Activated CD4-positive, alpha-beta T cell treated with anti-CD3 and anti-CD28 coated beads, Interleukin-2, amount 50 U/mL, for 4 hours (primary cell): ENCODE data around the gene DHX8.

Experiments used
- DNase-seq, 2 experiments: peaks; one replicate each; pipeline ENCODE4 v3.0.0-alpha.2; 2020

DHX8 gene

DNA sequence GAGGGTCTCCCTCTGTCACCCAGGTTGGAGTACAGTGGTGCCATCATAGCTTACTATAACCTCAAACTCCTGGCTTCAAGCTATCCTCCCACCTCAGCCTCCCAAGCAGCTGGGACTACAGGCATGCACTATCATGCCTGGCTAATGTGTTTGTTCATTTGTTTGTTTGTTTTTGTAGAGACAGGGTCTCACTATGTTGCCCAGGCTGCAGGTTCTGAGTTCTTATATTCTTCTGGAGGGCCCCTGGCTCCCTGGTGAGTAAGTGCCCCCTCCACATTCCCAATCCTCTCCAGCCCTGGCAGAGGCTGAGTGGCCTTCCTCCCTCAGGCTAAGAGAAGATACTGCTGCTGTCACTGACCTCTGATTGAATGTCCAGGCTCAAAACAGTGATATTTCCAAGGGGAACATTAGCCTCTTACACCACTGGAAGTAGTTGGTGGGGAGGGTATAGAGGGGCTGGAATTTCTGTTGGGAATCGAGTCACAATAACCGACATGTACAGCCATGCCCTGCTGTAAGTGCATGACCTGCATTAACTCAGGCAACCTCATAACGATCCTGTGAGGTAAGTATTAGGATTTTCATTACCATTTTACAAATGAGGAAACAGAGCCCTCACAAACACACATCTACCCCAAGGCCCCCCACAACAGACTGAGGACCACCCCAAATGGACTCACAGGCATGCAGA, 65.1 kb downstream of the DHX8 start:
- no peak for DNase-seq

DNA sequence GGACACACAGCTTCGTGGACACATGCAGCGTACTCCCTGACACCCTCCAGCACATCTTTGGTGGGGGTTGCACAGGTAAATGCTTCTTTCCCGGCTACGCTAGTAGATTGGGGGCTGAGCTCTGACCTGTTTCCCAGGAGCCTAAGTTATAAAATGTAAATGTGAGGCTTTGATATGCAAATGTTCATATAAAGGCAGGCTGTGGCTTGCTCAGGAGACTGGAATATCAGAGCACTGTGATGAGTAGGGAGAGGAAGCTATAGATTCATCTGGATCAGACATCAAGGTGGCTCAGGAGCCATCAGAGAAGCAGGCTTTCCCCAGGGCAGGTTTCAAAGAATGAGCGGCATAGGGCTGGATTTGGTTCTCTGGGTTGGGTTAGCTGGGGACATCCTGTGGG, 65.7 kb downstream of the DHX8 start:
- DNase-seq, result no peak

DNA sequence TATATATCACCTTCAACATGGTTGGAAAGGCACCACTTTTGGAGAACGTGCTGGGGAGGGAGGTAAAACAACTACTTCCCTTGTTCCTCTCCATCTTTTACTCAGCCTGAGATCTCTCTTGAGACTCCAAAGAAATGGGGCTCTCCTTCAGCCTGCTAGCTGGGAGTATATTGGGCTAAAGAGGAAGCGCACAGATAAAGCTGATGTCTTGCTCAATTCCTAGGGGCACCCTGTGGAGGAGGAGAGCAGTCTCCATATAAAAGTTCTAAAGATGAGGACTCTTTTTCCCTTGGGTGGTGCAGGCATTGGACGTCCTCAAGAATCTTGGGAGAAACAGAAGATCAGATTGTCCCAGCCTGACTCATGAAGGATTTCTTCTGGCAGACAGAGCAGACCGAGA, 67.0 kb downstream of the DHX8 start:
- no peak for DNase-seq

DNA sequence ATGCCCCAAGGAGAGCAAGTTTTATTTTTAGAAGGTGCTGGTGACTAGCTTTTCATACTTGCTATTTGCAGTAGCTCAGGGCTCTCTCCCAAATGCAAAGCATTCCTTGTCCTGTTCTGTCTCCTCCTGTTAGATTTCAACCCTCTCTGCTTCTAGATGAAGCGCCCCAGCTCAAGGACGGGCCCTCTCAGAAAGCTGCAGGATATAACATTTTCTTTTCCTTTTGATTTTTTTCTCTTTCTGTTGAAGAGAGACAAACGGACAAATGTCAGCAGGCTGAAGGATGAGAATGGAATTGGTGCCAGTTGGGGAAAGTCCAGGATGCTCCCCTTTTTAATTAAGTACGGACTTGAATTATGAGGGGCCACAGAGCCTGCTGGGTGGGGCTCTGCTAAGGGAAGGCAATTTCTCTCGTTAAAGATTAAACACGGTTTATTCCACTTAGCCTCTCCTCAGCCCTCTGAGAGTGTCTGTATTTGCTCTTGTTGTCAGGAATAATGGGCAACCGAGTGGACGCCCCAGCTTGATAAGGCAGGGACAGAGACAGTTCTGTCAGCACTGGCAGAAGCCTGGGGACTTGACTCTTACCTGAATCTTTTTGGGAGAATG, 68.6 kb downstream of the DHX8 start:
- DNase-seq, result no peak

DNA sequence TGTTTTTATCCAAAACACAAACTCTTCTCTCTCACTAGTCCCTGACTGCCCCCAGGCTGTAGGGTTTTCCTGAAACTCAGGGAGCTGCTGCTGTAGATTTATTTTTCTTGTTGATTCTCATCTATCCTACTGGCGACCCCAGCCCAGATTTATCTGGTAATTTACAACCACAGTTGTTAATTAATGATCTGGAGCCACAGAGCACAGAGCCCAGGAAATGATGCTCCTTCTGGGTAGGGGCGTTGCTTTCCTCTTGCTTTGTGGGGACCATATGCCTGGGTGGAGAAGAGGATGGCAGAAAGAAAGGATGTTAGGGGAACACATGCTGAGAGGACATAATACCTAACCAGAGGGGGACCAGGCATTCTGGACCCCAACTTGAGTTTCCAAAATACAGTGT, 69.8 kb downstream of the DHX8 start:
- DNase-seq, result no peak

DNA sequence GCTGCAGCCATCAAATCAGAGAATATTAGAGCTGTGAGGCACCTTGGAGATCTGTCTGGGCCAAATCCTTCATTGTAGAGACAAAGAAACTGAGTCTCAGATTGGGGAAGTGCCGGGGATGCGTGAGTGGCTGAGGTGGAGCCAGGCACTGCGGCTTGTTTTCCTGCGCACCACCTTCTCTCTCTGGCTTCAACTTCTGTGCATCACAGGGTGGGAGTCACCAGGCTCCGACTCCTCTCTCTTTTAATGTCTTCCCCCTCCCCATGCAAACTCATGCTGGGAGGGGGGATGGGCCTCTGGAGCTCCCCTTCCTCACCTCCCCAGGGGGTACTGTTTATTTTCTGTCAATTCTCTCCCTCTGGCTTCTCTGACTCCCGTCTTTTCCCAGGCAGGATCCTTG, 71.1 kb downstream of the DHX8 start:
- DNase-seq, result no peak

DNA sequence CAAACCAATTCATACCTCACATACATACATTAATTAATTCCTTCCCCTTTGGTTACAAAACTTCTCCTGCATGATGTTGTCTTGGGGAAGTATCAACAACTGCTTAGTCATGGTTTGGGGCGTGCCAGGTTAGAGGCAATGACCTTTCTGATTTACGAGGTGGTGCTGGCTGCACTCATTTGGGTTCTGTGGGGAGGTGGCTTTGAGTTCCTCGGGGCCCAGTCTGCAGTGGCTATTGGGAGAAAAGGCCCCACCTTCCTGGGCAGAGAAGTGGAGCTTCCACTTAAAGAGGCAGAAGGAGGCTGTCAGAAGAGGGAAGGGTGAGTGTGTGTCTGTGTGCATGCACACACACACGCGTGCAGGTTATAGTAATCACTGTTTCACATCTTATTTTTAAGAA, 72.5 kb downstream of the DHX8 start:
- DNase-seq, result no peak

DNA sequence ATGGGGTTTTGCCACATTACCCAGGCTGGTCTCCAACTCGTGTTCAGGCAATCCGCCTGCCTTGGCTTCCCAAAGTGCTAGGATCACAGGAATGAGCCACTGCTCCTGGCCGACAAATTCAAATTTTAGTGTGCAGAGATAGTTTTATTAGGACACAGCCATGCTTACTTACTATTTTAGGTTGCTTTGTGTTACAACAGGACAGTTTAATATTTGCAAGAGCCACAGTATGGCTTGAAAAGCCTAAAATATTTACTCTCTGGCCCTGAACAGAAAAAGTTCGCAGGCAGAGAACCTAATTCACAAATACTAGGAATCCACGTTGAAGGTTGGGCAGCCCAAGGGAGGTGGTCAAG, 75.0 kb downstream of the DHX8 start:
- no peak for DNase-seq

DNA sequence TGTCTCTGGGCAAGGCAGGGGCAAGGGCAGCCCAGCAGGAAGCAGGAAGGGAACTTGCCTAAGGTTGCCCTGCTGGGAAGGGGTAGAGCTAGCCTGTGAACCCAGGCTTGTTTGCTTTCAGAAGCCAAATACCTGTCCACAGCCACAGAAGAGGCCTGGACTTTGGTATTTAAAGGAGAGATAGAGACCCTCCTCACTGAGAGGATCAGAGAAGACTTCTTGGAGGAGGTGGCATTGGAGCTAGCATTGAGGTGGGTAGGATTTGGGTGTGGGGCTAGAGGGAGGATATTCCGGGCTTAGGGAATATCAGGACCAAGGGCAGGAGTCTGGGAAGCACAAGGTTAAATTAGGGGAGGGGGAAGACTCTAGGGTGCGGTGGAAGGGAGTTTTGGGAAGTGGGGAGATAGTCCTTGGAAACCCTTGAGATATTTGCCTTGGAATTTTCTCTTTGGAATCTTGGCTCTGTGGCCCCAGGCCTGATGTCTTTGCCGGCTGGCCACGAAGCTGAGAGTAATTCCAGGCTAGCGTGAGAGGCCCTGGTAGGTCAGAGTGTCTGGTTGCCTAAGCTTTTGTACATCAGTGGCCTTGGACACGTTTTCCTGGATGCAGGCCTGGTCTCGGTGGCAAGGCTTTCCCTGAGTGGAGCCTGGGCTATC, 75.5 kb downstream of the DHX8 start:
- no peak for DNase-seq

DNA sequence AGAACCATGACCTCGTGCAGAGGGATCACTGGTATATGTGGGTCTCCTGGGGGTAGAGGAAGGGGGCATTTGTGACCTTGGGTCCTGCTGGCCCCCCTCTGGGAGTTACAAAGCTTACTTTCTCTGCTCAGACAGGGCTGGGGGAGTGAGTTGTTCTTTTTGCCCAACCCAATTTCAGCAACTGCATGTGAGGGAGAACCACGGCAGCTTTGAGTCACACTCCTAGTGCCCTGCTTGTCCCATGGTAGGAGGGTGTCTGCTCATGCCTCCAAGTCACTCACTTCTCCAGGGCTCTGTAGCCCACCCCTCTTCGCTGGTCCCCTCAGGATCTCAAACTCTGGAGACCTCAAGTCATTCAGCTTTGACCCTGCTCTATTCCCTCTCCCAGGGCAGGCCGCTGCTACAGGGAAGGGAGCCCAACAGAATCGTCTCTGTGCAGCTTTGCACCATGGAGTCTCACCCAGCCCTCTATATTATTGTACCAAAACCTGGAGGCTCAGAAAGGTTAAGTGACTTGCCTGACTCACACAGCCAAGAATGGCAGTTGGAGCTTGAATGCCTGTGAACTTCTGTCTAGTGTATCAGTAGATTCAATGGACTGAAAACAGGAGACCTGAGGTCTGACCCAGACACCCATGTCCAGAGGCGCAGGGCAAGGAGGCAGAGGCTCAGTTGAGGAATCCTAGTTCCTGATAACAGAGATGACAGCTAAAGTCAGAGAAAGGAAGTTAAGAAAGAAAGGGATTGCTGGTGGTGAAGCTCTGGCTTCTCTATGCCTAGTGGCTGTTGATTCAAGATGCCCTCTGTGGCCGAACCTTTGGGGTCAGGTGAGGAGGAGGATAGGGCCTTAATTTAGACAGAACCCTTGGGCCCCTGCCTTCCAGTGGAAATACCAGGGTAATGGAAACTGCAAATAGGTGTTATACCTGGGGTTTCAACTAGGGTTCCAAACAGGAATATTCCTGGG, 77.0 kb downstream of the DHX8 start:
- DNase-seq, result no peak

DNA sequence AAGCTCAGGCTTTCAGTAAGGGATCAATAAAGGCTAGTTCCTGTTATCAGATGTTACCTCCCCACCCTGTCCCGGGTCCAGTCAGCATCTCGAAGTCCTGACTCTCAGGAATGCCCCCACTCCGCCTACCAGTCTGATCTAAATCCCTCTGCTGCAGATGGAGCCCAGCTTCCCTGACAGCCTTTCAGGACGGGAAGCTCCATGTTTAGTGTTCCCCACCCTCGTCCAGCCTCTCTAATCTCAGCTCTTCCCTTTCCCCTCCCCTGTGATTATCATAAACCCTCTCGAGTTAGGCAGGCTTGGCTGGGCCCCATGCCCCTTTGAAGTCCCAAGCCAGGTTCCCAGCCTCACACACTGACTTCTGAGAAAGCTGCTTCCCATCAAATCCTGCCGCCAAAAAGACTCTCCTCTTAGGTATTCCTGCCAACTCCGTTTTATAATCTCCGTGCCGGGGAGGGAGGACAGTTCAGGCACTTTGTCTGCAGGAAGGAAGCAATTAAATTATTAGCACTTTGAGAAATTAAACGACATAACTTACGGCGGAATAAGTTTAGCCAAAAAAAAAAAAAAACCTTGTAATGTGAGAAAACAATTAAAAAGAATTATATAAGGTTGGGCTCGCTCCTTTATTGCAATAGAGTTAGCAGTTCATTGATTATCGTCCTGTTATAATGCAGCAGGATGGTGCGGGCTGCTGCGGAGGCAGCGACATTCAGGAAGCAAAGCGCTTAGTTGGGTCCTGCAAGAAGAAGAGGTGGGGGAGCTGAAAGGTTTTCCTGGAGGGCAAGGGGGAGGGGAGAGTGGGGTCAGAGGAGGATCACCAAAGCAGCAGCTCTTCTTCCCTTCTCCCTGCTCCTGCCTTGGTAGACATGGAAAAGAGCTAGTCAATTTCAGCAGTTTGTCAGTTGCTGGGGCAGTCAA, 79.2 kb downstream of the DHX8 start:
- no peak for DNase-seq

DNA sequence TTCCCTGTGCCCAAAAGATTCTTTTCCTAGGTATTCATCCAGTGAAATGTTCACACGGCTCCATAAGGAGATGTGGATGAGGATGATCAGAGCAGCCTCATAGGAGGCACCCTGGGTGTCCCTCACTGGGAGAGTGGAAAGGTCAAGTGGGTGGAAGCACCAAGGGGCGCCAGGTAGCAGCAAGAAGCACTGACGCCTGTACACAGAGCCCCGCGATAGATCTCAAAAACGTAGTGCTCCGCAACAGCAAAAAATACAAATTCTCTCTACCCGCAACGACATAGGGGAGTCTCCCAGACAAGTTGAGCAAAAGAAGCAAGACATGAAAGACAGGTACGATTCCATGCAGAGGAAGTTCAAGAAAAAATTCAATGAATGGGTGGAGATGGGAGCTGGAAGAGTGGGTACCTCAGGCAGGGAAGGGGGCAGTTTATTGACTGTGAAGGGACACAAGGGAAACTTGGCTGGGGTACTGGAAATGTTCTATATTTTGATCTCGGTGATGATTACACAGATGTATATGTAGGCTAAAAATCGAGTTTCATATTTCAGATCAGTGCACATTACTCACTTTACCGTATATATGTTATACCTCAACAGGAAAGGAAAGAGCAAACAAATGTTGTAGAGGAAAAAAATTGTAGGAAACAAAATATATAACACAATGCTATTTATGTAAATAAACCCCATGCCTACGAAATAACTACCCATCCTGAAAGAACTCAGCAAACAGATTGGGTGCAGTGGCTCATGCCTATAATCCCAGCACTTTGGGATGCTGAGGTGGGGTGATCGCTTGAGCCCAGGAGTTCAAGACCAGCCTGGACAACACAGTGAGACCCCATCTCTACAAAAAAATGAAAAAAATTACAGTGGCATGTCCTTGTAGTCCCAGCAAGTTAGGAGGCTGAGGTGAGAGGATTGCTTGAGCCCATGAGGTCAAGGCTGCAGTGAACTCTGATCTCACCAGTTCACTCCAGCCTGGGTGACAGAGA, 80.1 kb downstream of the DHX8 start:
- no peak for DNase-seq

DNA sequence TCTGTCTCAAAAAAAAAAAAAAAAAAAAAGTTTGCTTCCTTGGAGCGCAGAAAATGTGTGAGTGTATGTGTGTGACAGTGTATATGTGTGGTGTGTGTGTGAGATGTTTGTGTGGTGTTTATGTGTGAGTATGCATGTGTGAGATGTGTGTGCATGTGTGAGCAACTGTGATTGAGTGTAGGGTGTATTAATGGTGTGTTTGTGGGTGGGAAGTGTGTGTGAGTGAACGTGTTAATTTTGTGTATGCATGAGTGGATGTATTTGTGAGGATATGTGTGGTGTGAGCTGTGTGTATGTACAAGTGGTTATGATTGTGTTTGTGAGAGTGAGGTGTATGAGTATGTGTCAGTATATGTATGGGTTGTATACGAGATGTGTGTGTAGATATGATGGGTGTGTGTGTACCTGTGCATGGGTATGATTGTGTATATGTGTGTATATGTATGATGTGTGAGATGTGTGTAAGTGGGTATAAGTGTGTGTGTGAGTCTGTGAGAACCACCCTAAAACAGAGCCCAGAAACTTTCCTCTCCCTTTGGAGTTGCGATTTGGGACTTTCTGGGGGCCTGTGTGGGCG, 84.8 kb downstream of the DHX8 start:
- no peak for DNase-seq

DNA sequence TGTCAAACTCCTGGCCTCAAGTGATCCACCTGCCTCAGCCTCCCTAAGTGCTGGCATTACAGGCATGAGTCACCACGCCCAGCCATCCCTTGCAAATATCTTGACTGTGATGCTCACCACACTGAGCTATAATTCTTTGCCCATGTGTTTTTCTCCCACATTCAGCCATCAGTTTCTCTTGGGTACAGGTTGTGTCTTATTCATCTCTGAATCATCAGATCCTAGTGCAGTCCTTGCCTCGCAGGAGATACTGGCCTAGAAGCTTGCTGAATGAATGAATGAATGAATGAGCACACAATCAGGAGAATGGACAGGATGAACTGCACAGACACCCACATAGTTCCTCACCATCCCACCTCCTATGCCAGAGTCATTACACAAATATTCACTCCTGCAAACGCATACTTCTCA, 86.7 kb downstream of the DHX8 start:
- DNase-seq, result no peak

DNA sequence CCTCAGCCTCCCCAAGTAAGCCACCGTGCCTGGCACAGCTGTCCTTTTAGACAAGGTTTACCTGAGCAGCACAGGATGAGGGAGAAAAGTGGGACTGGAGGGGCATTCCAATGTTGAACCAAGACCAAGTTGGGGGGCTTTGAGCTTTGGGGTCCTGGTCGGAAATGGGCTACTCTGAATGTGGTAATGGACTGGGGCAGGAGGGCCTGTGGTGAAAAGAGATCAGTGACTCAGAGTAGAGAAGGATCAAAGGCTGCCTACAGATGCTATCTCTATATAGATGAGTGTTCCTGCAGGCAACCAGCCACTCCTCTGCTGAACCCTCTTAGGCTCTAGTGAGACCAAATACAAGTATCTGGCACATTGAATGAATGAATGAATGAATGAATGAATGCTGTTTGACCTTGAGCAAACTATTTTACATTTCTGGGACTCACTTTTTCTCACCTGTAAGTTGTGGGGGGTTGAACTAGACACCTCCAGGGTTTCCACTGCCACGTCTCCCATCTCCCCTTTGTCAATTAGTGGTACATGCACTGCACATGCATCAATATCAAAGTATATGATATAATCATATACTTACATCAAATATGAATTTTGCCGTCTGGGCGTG, 88.7 kb downstream of the DHX8 start:
- DNase-seq, result no peak

DNA sequence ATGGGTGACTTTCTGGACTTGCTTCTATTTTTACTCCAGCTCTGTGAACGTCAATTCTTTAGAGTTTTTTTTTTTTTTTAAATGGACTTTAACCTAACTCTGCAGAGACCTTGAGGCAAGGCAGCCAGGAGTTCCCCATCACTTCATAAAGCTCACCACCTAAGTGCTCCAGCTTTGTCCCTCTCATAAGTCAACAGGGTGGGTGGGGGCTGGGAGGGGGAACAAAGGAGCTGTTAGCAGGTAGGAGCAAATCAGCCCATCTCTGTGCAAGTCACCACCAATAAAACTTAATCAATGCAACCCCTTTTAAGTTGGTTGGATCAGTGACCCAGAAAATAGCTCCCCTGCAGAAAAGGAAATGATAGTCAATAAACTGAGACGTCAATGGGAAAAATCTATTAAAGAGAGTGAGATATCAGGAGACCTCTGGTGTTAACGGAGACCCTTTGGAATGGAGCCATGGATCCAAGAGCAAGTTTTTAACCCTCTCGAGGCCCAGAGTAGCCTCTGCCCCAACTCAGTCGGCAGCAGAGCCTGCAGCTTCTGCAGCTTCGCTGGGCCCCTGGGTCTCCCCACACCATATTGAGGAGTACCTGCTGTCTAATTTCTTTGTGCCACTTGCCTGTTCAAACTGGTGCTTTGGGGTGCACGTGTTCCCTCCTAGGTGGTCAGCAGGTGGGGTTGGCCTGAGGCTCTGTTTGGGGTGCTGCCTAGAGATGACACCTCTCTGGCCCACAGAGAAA, 90.0 kb downstream of the DHX8 start:
- DNase-seq, result no peak

DNA sequence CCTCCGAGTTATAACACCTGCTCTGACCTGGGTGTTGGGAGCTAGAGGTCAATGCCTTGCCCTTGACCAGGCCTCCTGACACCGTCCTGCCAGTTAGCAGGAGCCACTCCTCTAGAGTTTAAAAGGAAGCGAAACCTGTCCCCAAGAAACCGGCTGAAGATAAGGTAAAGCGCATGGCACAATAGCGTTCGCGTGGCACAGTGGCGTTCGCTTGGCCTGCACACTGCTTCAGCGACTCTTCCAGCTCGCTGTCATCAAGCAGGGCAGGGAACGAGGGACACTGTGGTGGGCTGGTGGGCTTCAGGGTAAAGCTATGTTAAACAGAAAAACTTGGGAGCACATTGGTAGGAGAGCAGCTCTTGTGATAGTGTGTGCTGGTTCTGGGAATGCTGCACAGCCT, 90.6 kb downstream of the DHX8 start:
- no peak for DNase-seq

DNA sequence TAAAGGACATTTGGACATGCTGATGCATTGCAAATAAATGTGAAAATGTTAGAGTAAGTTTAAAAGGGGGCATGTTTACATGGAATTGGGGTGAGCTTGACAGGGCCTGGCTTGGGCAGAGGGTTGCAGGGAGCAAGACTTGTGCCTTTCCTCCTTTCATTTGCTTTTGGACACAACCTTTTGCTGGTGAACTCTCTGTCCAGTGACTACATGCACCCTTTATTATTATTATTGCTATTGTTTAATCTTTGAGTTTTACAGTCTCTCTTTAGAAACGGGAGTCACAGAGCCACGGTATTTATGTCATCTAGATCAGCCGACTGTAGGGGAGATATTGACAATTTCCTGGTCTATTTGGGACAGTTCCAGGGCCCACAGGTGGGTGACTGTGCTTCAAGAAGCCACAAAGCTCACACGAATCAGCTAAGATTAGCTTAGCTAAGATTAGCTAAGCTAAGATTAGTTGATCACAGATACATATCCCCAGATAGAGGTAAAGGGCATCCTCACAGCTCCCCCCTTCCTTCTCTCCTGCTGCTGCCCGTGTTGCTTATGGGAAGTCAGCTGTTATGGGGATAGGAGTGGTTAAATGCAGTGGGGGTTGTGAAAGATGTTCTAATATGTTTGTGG, 91.2 kb downstream of the DHX8 start:
- DNase-seq, result no peak
